Neuronal stem cell (in vitro differentiated cells): ENCODE results near the gene CD40.
A peak's percentile ranks its signal among the peaks of the same experiment; 100 is the strongest.

Source experiments
- DNase-seq: peaks from one replicate; pipeline ENCODE4 v3.0.0-alpha.2; 2013; ENCODE audit warnings: low spot score
- H2AFZ ChIP-seq: one replicate; pipeline ENCODE4 v1.6.1; 2013; ENCODE audit warnings: mild to moderate bottlenecking, low read length, inconsistent platforms
- H2AK5ac ChIP-seq: 2 replicates; pipeline ENCODE4 v1.6.1; 2013; ENCODE audit warnings: low read depth, mild to moderate bottlenecking, inconsistent platforms, low read length, moderate library complexity, mixed read lengths
- H2BK120ac ChIP-seq: 2 replicates; pipeline ENCODE4 v1.6.1; 2013; ENCODE audit warnings: low read depth, mild to moderate bottlenecking, inconsistent platforms, low read length, moderate library complexity, mixed read lengths
- H2BK12ac ChIP-seq: one replicate; pipeline ENCODE4 v1.6.1; 2013; ENCODE audit warnings: low read length, inconsistent platforms
- H2BK15ac ChIP-seq: 2 replicates; pipeline ENCODE4 v1.6.1; 2013; ENCODE audit warnings: mild to moderate bottlenecking, low read length, inconsistent platforms, mixed read lengths
- H2BK5ac ChIP-seq: one replicate; pipeline ENCODE4 v1.6.1; 2013; ENCODE audit warnings: inconsistent platforms, mild to moderate bottlenecking, low read length, moderate library complexity
- H3K14ac ChIP-seq: one replicate; pipeline ENCODE4 v1.6.1; 2013; ENCODE audit warnings: low read length, inconsistent platforms
- H3K18ac ChIP-seq: 2 replicates; pipeline ENCODE4 v1.6.1; 2013; ENCODE audit warnings: low read length, inconsistent platforms
- H3K23ac ChIP-seq: 2 replicates; pipeline ENCODE4 v1.6.1; 2013; ENCODE audit warnings: low read depth, mild to moderate bottlenecking, mixed read lengths, low read length, inconsistent platforms; ENCODE audit not compliant: poor library complexity
- H3K27ac ChIP-seq: replicated peaks from 3 replicates; pipeline ENCODE4 v1.5.1; 2013; ENCODE audit warnings: low read length, inconsistent platforms
- H3K27me3 ChIP-seq, 3 experiments: 2 replicates each; pipeline ENCODE4 v1.6.1; 2013; ENCODE audit warnings: low read length in 3 of 3, mild to moderate bottlenecking in 2 of 3, inconsistent platforms in 1 of 3, low read depth in 1 of 3, mixed read lengths in 1 of 3, moderate library complexity in 1 of 3; ENCODE audit not compliant: control insufficient read depth in 3 of 3, insufficient read depth in 3 of 3
- H3K36me3 ChIP-seq, 2 donors: replicated peaks in 1 of 2; 2 replicates each; pipeline ENCODE4 v1.6.1; 2013; ENCODE audit warnings: low read length in 2 of 2; ENCODE audit not compliant: control insufficient read depth in 2 of 2, insufficient read depth in 2 of 2
- H3K4ac ChIP-seq: 2 replicates; pipeline ENCODE4 v1.6.1; 2013; ENCODE audit warnings: inconsistent platforms, mild to moderate bottlenecking, low read length, moderate library complexity
- H3K4me1 ChIP-seq, 2 donors: 1 replicate in 1 of 2; 2 replicates in 1 of 2; pipeline ENCODE4 v1.6.1; 2013; ENCODE audit warnings: low read length in 2 of 2, low read depth in 1 of 2; ENCODE audit not compliant: control insufficient read depth in 2 of 2, insufficient read depth in 1 of 2
- H3K4me2 ChIP-seq: one replicate; pipeline ENCODE4 v1.6.1; 2013; ENCODE audit warnings: mild to moderate bottlenecking, low read length, inconsistent platforms; ENCODE audit not compliant: insufficient read depth, poor library complexity, severe bottlenecking
- H3K4me3 ChIP-seq, 2 donors: 2 replicates each; pipeline ENCODE4 v1.5.1; 2013; ENCODE audit warnings: low read length in 2 of 2, mild to moderate bottlenecking in 2 of 2, inconsistent platforms in 1 of 2, moderate library complexity in 1 of 2
- H3K79me1 ChIP-seq: one replicate; pipeline ENCODE4 v1.6.1; 2013; ENCODE audit warnings: low read depth, mild to moderate bottlenecking, inconsistent platforms, low read length, moderate library complexity
- H3K9ac ChIP-seq: one replicate; pipeline ENCODE4 v1.6.1; 2013; ENCODE audit warnings: mild to moderate bottlenecking, low read depth, low read length, inconsistent platforms; ENCODE audit not compliant: poor library complexity
- H3K9me3 ChIP-seq, 2 donors: replicated peaks in 1 of 2; 2 replicates each; pipeline versions ENCODE3 to v1.6.1; 2013; ENCODE audit warnings: low read length in 2 of 2, mild to moderate bottlenecking in 2 of 2, inconsistent platforms in 1 of 2, low read depth in 1 of 2, mixed read lengths in 1 of 2, moderate library complexity in 1 of 2; ENCODE audit not compliant: control insufficient read depth in 2 of 2, insufficient read depth in 1 of 2
- H4K8ac ChIP-seq: one replicate; pipeline ENCODE4 v1.6.1; 2013; ENCODE audit warnings: low read depth, mild to moderate bottlenecking, inconsistent platforms, low read length, moderate library complexity
- H4K91ac ChIP-seq: one replicate; pipeline ENCODE4 v1.6.1; 2013; ENCODE audit warnings: low read length, low read depth, mild to moderate bottlenecking, inconsistent platforms; ENCODE audit not compliant: poor library complexity
- WGBS, 2 donors: extraction: QIAGEN DNeasy Blood & Tissue Kit; methylation state at CpG; one replicate each; pipeline ENCODE4 v1.1.7; 2013; ENCODE audit warnings: missing lambda C conversion rate in 2 of 2, mixed read lengths in 1 of 2; ENCODE audit not compliant: insufficient read length in 2 of 2, insufficient replicate concordance in 1 of 2; ENCODE audit errors: extremely low coverage in 2 of 2; 5-methylcytosine and 5-hydroxymethylcytosine counted together

CD40 gene

GRCh38 chr20:46168438-46168837 is 50.3 kb downstream of the CD40 start:
- H3K4ac ChIP-seq, result no peak overlapping the region
- H3K27me3 ChIP-seq, result peaks cover 0 to 42% (median 10%) of the 10 kb centered on the region in 3 experiments
- no peak overlapping the region for H2BK120ac ChIP-seq
- H2BK15ac ChIP-seq, result no peak overlapping the region
- no peaks in the 10 kb centered on the region for H3K79me1 ChIP-seq
- H3K4me1 ChIP-seq, result peaks cover 0 to 7% of the 10 kb centered on the region in 2 donors
- peak overlapping the region; percentile 34 for H3K9ac ChIP-seq
- no CpG with 5 or more reads among the region's 8 CpGs for WGBS, 2 donors
- no peak overlapping the region for H2BK12ac ChIP-seq
- DNase-seq, result no peak
- no peak overlapping the region for H3K23ac ChIP-seq
- no peak overlapping the region for H4K91ac ChIP-seq
- H2AFZ ChIP-seq, result no peak overlapping the region
- no peak overlapping the region for H2BK5ac ChIP-seq
- H3K27ac ChIP-seq, result no peak overlapping the region
- no peak overlapping the region for H3K14ac ChIP-seq
- H3K9me3 ChIP-seq, result peaks cover 0 to 3% of the 10 kb centered on the region in 2 donors
- no peak overlapping the region for H4K8ac ChIP-seq
- no peak overlapping the region for H3K4me3 ChIP-seq
- no peaks in the 10 kb centered on the region for H3K36me3 ChIP-seq
- H2AK5ac ChIP-seq, result no peak overlapping the region
- no peak overlapping the region for H3K4me2 ChIP-seq
- no peak overlapping the region for H3K18ac ChIP-seq

GRCh38 chr20:46169245-46170171 is 51.4 kb downstream of the CD40 start:
- Histone ChIP-seq H3K27ac (no peak overlapping the region), H3K36me3 (no peaks in the 10 kb centered on the region), H3K14ac (peak overlapping the region; percentile 10), H3K4me2 (no peak overlapping the region), H3K4me3 (no peak overlapping the region), H3K9ac (peak overlapping the region; percentile 82), H4K91ac (no peak overlapping the region), H2AK5ac (no peak overlapping the region), H3K23ac (no peak overlapping the region), H3K18ac (peak overlapping the region; percentile 58), H2BK120ac (no peak overlapping the region), H2BK15ac (no peak overlapping the region), H3K4me1 (peaks cover 0 to under 1% of the 10 kb centered on the region in 2 donors), H2AFZ (no peak overlapping the region), H3K9me3 (peaks cover 0 to 3% of the 10 kb centered on the region in 2 donors), H3K27me3 (peaks cover 3 to 44% (median 21%) of the 10 kb centered on the region in 3 experiments), H2BK5ac (no peak overlapping the region), H3K79me1 (no peaks in the 10 kb centered on the region), H4K8ac (no peak overlapping the region), H2BK12ac (no peak overlapping the region), H3K4ac (no peak overlapping the region)
- WGBS, 2 donors, result no CpG with 5 or more reads among the region's 13 CpGs
- no peak for DNase-seq

- no peak overlapping the region for H2AK5ac ChIP-seq
- H3K18ac ChIP-seq, result no peak overlapping the region
These were observed 53.4 kb downstream of the CD40 start for GRCh38 chr20:46171476-46171875.

GRCh38 chr20:46171909-46172308 is 53.8 kb downstream of the CD40 start:
- no peak overlapping the region for H3K23ac ChIP-seq
- H2BK15ac ChIP-seq, result no peak overlapping the region
- H2AFZ ChIP-seq, result no peak overlapping the region
- no peaks in the 10 kb centered on the region for H3K36me3 ChIP-seq
- H2BK12ac ChIP-seq, result no peak overlapping the region
- no peak overlapping the region for H3K4ac ChIP-seq
- H3K4me3 ChIP-seq, result no peak overlapping the region
- no CpG with 5 or more reads among the region's 5 CpGs for WGBS, 2 donors
- peaks cover 0 to 2% of the 10 kb centered on the region in 2 donors for H3K4me1 ChIP-seq
- no peak overlapping the region for H2BK5ac ChIP-seq
- H3K4me2 ChIP-seq, result no peak overlapping the region
- DNase-seq, result no peak
- H3K14ac ChIP-seq, result no peak overlapping the region
- peaks cover 3 to 58% (median 29%) of the 10 kb centered on the region in 3 experiments for H3K27me3 ChIP-seq
- H3K9me3 ChIP-seq, result peaks cover 0 to 3% of the 10 kb centered on the region in 2 donors
- H3K18ac ChIP-seq, result no peak overlapping the region
- no peak overlapping the region for H4K8ac ChIP-seq
- H2BK120ac ChIP-seq, result no peak overlapping the region
- H4K91ac ChIP-seq, result no peak overlapping the region
- H3K27ac ChIP-seq, result no peak overlapping the region
- no peak overlapping the region for H2AK5ac ChIP-seq
- no peak overlapping the region for H3K9ac ChIP-seq
- H3K79me1 ChIP-seq, result no peaks in the 10 kb centered on the region

More at GRCh38 chr20:46171476-46171875, 53.4 kb downstream of the CD40 start:
- H2BK15ac ChIP-seq, result no peak overlapping the region
- H3K4me1 ChIP-seq, result peaks cover 0 to 2% of the 10 kb centered on the region in 2 donors
- H3K4me3 ChIP-seq, result no peak overlapping the region
- no peak for DNase-seq
- H3K79me1 ChIP-seq, result no peaks in the 10 kb centered on the region
- no CpG with 5 or more reads among the region's 2 CpGs for WGBS, 2 donors
- no peak overlapping the region for H3K9ac ChIP-seq
- no peak overlapping the region for H4K91ac ChIP-seq
- H3K4me2 ChIP-seq, result no peak overlapping the region
- no peaks in the 10 kb centered on the region for H3K36me3 ChIP-seq
- H3K27me3 ChIP-seq, result peaks cover 3 to 58% (median 29%) of the 10 kb centered on the region in 3 experiments
- no peak overlapping the region for H4K8ac ChIP-seq
- no peak overlapping the region for H2BK5ac ChIP-seq
- no peak overlapping the region for H2AFZ ChIP-seq
- H3K23ac ChIP-seq, result no peak overlapping the region
- no peak overlapping the region for H3K27ac ChIP-seq
- no peak overlapping the region for H2BK120ac ChIP-seq
- H3K14ac ChIP-seq, result no peak overlapping the region
- peaks cover 0 to 3% of the 10 kb centered on the region in 2 donors for H3K9me3 ChIP-seq
- H2BK12ac ChIP-seq, result no peak overlapping the region
- H3K4ac ChIP-seq, result no peak overlapping the region
